KOPT-K1 (cell line): ENCODE measurements around the gene TDRD15.
"Not testable (repeated sequence)": the region's sequence is repeated elsewhere in the genome, so short reads cannot be mapped to it uniquely, and the experiment has no call there.

Experiments used
- H3K27ac ChIP-seq: fragments of 200-600 bp; sonication (generic); 2 replicates; pipeline ENCODE4 v1.5.1; 2016; ENCODE audit warnings: antibody characterized with exemption, mild to moderate bottlenecking, low read depth, low read length; ENCODE audit not compliant: poor library complexity, severe bottlenecking
- H3K36me3 ChIP-seq: fragments of 200-600 bp; sonication (generic); 2 replicates; pipeline ENCODE4 v1.5.1; 2017; ENCODE audit warnings: antibody characterized with exemption, mild to moderate bottlenecking, low read length, moderate library complexity; ENCODE audit not compliant: insufficient read depth
- H3K9me3 ChIP-seq: fragments of 200-600 bp; sonication (generic); 2 replicates; pipeline ENCODE4 v1.5.1; 2017; ENCODE audit warnings: antibody characterized with exemption, low read length, mild to moderate bottlenecking; ENCODE audit not compliant: insufficient read depth, poor library complexity, severe bottlenecking

Gene TDRD15

DNA sequence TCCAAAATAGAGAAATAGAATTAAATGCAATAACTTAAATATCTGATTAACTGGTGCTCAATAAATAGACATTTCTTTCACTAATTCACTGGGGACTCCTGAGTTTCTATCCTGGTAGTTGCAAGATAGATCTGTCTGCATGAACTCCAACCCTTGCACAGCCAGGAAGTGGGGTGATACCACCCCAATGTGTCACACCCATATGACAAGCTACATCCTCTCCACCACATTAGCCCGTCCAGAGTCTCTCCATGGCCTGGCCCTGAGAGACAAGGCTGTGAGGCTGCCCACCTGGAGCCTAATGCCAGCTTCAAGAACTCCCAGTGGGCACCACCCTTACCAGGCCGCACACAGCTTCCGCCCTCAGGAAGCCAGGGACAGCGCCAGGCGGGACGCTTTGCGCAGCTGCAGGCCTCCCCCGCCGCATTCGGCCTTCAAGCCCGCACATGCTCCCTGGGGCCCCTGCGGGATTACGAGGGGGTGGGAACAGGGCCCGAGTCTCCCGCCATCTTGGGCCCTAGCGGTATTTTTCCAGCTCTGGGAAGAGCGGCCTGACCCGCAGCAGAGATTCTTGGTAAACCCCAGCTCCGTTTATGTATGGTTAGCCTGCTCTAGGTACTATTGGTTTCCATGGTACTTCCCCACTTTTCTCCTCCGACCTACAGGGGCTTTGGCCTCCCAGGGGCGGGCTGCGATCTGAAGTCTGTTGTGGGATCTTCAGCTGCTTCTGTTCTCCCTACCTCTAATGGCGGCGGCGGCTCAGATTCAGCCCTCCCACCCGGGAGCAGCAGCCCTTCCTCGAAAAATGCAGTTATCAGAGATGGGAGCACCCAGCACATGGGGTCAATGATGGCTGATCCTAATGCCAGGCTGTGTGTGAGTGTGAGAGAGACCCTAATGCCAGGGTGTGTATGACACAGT is at the start of gene TDRD15:
Gene TDRD15 (plus strand): TSS at position 496 of the 921 bp plus-strand sequence. CDS start 13,500 bp downstream, outside the sequence.
- H3K36me3 ChIP-seq, result no peaks in the 10 kb centered on the region
- no peak within 1 kb of the TSS for H3K27ac ChIP-seq

DNA sequence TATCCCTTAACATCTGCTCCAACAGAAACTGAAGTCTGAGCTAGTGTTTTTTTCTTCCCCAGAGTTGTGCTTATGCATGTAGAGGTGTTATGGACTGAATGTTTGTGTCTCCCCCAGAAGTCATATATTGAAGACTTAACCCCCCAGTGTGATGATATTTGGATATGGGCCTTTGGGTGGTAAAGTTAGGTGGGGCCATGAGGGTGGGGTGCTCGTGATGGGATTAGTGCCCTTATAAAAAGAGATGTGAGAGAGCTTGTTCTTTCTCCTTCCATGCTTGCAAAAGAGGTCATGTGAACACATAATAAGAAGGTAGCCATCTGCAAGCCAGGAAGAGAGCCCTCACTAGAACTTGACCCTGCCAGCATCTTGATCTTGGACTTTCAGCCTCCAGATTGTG is 45.5 kb upstream of the TDRD15 start:
- H3K36me3 ChIP-seq, result no peaks in the 10 kb centered on the region
- H3K9me3 ChIP-seq, result no peaks in the 10 kb centered on the region
- no peak overlapping the region for H3K27ac ChIP-seq

More for the DNA sequence above, at the start of gene TDRD15:
- H3K9me3 ChIP-seq, result no peaks in the 10 kb centered on the region

DNA sequence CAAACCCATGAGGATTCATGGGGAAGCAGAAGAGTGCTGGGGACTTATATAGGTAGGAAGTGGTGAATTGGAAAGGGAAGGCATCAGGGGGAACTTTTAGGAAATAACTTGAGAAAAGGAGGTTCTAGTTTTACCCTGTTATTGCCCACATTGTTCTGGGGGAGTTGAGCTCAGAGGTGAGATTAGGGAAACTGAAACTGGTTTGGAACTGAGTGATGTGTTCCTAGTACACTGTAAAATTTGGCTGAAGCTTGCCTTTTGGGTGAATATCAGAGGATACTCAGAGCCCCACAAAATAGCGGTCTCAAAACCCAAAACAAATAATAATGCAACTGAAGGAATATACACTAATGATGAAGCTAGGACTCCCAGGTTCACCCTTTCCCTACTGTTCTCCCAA is 40.3 kb upstream of the TDRD15 start:
- no peaks in the 10 kb centered on the region for H3K9me3 ChIP-seq
- no peak overlapping the region for H3K27ac ChIP-seq
- no peaks in the 10 kb centered on the region for H3K36me3 ChIP-seq

DNA sequence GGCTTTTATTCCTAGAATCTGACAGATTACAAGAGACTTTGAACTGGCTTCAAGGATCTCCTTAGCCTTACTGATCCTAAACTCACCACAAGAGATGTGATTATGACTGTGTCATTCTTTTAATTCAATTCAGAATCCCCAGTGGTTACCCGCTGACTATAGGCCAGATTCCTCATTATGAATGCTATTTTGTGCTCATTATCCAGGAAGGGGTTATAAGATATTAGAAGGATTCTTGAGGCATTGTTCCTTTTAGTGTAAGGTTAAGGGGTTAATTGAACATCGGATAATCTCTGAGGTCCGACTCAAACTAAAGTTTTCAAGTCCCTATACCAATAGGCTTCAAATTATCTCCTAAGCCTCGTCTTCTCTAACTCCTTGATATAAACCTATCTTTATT is 39.4 kb upstream of the TDRD15 start:
- no peaks in the 10 kb centered on the region for H3K9me3 ChIP-seq
- no peaks in the 10 kb centered on the region for H3K36me3 ChIP-seq
- no peak overlapping the region for H3K27ac ChIP-seq

DNA sequence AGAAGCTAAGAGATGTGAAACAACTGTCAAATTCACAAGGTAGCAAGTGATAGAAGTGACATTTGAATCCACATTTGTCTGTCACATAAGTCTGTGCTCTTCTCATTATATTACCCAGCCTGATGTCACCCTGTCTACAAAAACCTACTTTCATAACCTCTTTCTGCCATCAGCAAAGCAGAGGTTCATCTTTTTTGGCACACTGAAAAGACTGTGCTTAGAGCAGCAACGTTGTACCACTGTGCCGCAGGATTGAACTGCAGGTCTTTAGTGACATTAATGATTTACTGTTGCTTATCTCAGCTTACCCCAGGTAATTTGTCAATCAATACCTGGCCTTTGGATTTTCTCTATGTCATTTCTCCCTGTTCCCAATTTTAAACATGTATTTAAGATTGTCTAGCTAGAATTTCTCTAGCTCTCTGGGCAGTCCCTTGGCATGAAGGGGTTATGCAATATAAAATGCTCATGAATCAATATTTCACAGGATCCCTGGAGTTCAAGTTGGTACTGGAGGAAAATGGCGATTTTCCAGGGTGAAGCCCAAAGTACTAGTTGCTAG is 31.4 kb upstream of the TDRD15 start:
- Histone ChIP-seq H3K9me3 (no peaks in the 10 kb centered on the region), H3K27ac (no peak overlapping the region), H3K36me3 (no peaks in the 10 kb centered on the region)

DNA sequence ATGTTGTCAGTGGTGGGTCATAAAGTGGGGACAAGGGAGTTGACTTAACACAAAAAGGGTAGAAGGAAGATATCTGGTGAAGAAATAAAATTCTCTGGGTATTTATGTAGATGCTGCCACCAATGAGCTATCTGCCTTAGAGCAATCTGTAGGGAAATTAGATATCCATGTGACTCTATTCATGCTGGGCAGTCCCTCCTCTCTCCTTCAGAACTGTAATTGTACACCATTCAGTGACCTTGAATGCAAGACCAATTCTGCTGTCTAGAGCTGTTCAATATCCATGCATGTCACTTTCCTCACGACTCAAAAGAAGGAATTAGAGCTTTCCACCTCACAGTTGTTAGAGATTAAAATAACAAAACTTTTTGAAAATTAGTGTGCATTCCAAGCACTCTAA is 28.6 kb upstream of the TDRD15 start:
- Histone ChIP-seq H3K36me3 (no peaks in the 10 kb centered on the region), H3K9me3 (no peaks in the 10 kb centered on the region), H3K27ac (no peak overlapping the region)

DNA sequence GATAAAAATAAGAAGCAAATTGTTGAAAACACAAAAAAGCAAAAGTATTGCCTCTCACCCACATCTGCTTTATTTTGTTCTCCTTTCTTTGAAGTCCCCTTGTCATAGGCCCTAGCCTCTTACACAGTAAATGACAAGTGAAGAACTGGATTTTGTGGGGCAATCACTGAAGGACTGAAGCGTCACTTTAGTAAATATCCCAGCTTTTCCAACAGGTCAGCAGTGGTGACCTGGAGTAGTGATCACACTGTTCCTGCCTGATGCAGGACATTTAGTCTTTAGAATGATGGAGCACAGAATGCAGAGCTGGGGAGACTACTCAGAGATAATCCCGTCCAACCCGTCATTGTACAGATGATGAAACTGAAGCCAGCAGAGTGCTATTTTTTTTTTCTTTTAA is 28.1 kb upstream of the TDRD15 start:
- no peaks in the 10 kb centered on the region for H3K36me3 ChIP-seq
- H3K9me3 ChIP-seq, result no peaks in the 10 kb centered on the region
- H3K27ac ChIP-seq, result no peak overlapping the region

DNA sequence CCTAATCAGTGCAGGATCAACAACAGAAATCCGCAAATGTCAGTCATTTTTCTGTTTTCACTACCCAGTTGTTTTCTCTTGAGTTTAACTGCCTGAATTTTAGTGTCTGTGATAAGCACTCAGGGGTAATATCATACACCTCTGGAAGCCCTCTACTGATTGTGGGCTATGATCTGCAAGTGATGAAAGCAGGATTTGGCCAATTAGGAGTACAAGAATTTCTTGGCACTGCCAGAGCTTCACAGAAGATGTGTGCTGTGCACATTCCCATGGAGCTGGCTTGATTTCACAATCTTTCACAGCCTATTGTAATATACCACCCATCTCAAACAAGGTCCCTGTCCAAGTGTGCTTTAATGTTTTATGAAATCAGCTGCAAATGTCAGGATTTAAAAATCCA is 27.3 kb upstream of the TDRD15 start:
- H3K36me3 ChIP-seq, result no peaks in the 10 kb centered on the region
- H3K27ac ChIP-seq, result no peak overlapping the region
- H3K9me3 ChIP-seq, result no peaks in the 10 kb centered on the region

DNA sequence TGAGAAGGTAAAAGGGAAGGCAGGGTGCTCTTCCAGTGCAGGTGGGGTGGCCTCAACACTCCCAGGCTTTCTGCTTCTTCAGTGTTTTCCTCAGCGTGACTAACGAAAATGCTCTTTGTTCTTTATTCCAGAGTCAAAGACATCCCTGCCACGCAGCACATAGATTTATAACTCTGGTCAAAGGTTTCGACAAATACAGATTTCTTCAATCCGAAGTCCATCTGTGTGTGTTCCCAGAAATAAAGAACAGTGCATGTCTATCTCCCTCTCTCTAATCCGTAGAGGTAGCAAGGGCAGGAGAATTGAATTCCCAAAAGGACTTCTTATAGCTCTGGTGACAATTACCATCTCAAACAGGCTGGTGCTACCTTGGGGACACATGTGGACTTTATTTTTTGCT is 26.4 kb upstream of the TDRD15 start:
- Histone ChIP-seq H3K9me3 (no peaks in the 10 kb centered on the region), H3K27ac (no peak overlapping the region), H3K36me3 (no peaks in the 10 kb centered on the region)

DNA sequence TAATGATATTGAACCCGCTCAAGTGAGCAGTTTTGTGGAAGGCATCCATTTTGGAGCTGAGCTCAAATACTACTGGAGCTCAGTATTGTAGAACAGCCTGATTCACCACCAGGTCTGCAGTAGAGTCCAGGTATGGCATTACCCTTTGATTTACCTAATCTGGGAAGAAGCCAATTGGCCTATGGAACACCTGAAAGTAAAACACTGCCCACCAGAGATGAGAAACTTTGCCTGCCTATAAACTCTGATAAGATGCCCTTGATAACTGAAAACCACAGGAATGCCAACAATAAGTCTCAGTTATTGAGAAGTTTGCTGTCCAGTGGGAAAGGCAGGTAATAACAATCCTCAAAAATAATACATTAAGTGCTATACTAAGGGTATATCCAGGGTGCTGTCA is 25.5 kb upstream of the TDRD15 start:
- Histone ChIP-seq H3K36me3 (no peaks in the 10 kb centered on the region), H3K9me3 (no peaks in the 10 kb centered on the region), H3K27ac (no peak overlapping the region)

DNA sequence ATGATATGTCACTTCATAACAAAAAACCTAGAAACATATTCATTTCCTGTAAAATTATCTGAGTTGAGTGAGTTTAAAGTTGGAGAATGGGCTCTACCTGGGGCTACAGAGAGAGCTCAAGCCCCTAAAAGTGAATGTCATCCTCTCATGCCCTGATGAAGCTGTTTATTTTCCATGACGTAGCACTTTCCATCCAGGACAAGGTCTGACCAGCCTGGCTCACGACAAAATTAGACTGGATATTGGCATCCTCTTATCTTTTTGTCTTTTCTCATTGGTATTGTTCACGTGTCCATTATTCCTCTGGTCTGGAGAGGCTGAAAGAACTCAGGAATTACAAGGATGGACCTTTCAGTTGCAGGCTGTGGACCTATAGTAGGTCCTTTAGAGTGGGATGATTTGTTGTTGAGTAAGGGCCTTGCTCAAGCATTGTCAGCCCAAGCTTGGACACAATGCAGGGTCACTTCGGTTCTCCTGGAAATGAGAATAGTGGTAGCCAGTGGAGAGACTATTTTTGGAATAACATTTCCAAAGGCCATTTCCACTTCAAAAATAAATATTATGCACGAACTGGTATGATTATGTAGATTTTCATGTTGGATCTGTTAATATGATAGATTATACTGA is 24.4 kb upstream of the TDRD15 start:
- Histone ChIP-seq H3K27ac (no peak overlapping the region), H3K36me3 (no peaks in the 10 kb centered on the region), H3K9me3 (no peaks in the 10 kb centered on the region)

DNA sequence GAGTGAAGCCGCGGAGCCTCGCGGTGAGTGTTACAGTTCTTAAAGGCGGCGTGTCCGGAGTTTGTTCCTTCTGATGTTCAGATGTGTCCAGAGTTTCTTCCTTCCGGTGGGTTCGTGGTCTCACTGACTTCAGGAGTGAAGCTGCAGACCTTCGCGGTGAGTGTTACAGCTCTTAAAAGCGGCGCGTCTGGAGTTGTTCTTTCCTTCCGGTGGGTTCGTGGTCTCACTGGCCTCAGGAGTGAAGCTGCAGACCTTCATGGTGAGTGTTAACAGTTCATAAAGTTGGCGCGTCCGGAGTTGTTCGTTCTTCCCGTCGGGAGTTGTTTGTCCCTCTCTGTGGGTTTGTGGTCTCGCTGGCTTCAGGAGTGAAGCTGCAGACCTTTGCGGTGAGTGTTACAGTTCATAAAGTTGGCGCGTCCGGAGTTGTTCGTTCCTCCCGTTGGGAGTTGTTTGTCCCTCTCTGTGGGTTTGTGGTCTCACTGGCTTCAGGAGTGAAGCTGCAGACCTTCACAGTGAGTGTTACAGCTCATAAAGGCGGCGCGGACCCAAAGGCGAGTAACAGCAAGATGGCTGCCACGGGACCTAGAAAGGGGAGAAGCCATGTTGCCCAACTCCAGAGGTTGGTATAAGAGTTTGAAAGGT is 22.1 kb upstream of the TDRD15 start:
- H3K36me3 ChIP-seq, H3K27ac ChIP-seq, H3K9me3 ChIP-seq: not testable (repeated sequence)

DNA sequence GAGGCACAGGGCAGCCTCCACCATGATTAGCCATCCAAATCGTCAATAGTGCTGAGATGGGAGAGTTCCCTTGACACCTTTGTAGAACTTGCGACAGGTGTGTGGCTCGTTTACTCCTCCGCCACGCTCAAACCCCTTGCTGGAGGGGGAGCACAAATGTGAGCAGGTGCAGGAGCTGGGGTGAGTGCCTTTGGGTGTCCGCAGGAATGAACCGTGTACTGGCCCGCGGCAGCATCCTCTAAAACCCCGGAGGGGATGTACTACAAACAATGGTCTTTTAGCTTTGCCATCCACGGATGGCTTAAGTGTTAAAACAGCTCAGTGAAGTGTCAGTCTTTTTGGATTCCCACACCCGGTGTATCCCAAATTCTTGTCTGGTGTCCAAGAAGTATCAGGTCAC is 21.4 kb upstream of the TDRD15 start:
- Histone ChIP-seq H3K9me3 (no peaks in the 10 kb centered on the region), H3K27ac (no peak overlapping the region)

DNA sequence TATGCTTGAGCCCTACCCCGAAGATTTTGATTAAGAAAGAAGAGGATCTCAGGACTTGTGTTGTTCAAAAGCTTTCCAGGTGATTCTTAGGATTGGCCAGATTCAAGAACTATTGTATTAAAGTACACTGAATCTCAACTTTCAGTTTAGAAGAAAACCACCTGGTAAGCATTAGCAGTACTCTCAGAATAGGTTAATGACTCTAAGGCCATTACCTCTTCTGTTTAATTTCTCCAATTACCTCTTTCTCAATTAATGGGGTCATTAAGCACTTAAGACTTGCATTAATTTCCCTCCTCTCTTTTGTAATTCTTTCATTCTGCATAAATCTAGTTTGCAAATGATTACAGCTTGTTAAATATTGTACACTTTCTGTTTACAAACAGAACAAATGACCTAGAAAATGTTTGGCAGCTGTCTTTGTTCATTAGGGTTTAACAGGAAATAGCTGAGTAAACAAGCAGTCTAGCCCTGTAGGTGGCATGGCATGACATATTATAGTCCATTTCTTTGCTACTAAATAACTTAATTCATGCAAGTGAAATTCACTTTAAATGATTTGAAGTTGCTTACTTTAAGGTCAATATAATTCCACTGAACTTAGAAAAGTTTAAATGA is 20.4 kb upstream of the TDRD15 start:
- Histone ChIP-seq H3K9me3 (no peaks in the 10 kb centered on the region), H3K36me3 (no peaks in the 10 kb centered on the region), H3K27ac (no peak overlapping the region)

More for the DNA sequence above, 21.4 kb upstream of the TDRD15 start:
- H3K36me3 ChIP-seq, result no peaks in the 10 kb centered on the region
